H1 (cell line): ENCODE data around the gene KDM6A. TPM values are rescaled to one million over a fixed set of nuclear protein-coding genes. Genes with fewer than 3 reads are reported as not detected.

ENCODE experiments used
- BACH1 ChIP-seq: IDR thresholded peaks from 2 replicates; pipeline ENCODE4 v1.6.1; 2012; ENCODE audit warnings: low read length, improper control_type of control experiment
- CTCF ChIP-seq, 3 experiments: IDR thresholded peaks; 1 replicate in 2 of 3; 2 replicates in 1 of 3; pipeline versions ENCODE4 v1.5.1 to v1.6.1; 2011; ENCODE audit warnings: low read length in 3 of 3, mild to moderate bottlenecking in 3 of 3, inconsistent platforms in 2 of 3, low read depth in 1 of 3, moderate library complexity in 1 of 3; ENCODE audit not compliant: insufficient read depth in 1 of 3; ENCODE audit errors: control extremely low read depth in 1 of 3
- KDM4A ChIP-seq: IDR thresholded peaks from one replicate; pipeline ENCODE4 v1.7.1; 2012; ENCODE audit warnings: low read depth, mild to moderate bottlenecking, moderate library complexity, low read length, inconsistent platforms; ENCODE audit not compliant: severe bottlenecking
- RFX5 ChIP-seq: IDR thresholded peaks from 2 replicates; pipeline ENCODE4 v1.6.1; 2011; ENCODE audit warnings: low read depth, low read length, improper control_type of control experiment, borderline replicate concordance
- TEAD4 ChIP-seq: IDR thresholded peaks from 2 replicates; pipeline ENCODE4 v1.6.1; 2012; ENCODE audit warnings: low read depth, low read length, inconsistent platforms, mixed read lengths
- polyA plus RNA-seq, 7 experiments: library from polyadenylated mRNA; depleted of rRNA in 3 of 7; stranded (reverse) in 5 of 7; unstranded in 2 of 7; fragments of >200 nt in 5 of 7; fragments of 200-250 nt in 2 of 7; gene quantifications; 1 replicate in 5 of 7; 2 replicates in 1 of 7; 4 replicates in 1 of 7; pipeline versions ENCODE4 v1.2.1 to v1.2.3, GENCODE V29; 2011 to 2013; ENCODE audit warnings: missing spikeins in 2 of 7, mixed read lengths in 2 of 7
- total RNA-seq: library from RNA; stranded (reverse); fragmentation: NEBNext Ultra II Directional; extraction: Animal tissue kit (Norgen Biotek cat#: 25700); gene quantifications from 2 replicates; pipeline ENCODE4 v1.2.1, GENCODE V29; 2021

Gene KDM6A
- total and polyA plus RNA-seq, 2 of the 8 experiments (the other 6 are each of a cell fraction or from before 2014, with no cell fraction given), result 43.5 to 58.4 TPM

- no peak for TF ChIP-seq KDM4A
- no peak for TF ChIP-seq TEAD4
- TF ChIP-seq BACH1, result no peak
- no peak for TF ChIP-seq RFX5
- TF ChIP-seq CTCF (IDR thresholded peaks at IDR 0.05; ENCODE audit: control extremely low read depth in 1 of 3, insufficient read depth in 1 of 3, low read depth in 1 of 3, low read length in 3 of 3), result no peak
These were observed 81.6 kb downstream of the KDM6A start (continued) for GRCh38 chrX:44954562-44954961.
